Erythroblast (primary cell): ENCODE measurements around the gene PSMC4.

Experiments
- GATA1 ChIP-seq: IDR thresholded peaks from 2 replicates; pipeline ENCODE4 v1.6.1; 2011; ENCODE audit warnings: low read depth, mild to moderate bottlenecking, control low read depth, low read length, moderate library complexity
- POLR2A ChIP-seq: IDR thresholded peaks from 2 replicates; pipeline ENCODE4 v1.6.1; 2011; ENCODE audit warnings: mild to moderate bottlenecking, low read length

GRCh38 chr19:39996218-39996810 is 25.3 kb downstream of the PSMC4 start:
- TF ChIP-seq POLR2A, result no peak
- TF ChIP-seq GATA1, result no peak
